HG03558 (cell line): ENCODE results near the gene MCM3.

Source experiments
- ATAC-seq: cut with Tn5 transposase; IDR thresholded peaks from one replicate; pipeline ENCODE4 v1.9.1; 2021; ENCODE audit warnings: moderate number of reproducible peaks; ENCODE audit not compliant: unreplicated experiment; ENCODE audit errors: extremely low read depth

Gene MCM3

DNA sequence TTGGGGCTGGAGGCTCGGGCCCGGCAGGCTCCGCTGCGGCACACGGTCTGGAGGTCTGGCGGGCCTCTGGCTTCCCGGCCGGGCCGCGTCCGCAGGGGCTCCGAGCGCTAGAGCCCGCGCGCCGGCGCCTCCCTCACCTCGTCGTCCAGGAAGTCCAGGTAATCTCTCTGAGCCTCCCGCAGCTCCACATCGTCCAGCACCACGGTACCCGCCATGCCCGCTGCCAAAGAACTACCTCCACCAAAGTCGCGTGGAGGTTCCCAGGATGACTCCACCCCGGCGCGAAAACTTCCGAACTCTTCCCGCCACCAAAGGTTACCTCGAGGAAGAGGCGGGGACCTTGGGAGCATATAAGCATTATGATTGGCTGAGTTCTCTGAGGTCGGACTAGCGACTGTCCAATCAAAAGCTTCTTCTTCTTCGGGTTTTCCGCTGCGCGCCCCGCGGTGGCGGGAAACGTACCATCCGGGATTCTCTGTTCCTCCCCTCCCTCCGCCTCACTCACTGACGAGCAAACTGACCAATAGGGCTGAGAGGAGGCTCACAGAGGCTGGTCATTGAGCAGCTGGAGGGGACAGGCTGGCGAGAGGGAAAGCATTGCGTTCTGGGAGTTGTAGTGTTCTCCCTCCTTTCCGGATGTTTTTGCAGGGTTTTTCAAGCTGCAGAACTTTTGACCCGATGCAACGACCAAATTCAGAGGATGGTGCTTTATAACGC lies at the start of gene MCM3:
TSS of gene MCM3 (minus strand) at position 283 of the 717 bp plus-strand sequence. CDS start at position 215, 68 bp downstream.
- ATAC-seq: peak; percentile 97

DNA sequence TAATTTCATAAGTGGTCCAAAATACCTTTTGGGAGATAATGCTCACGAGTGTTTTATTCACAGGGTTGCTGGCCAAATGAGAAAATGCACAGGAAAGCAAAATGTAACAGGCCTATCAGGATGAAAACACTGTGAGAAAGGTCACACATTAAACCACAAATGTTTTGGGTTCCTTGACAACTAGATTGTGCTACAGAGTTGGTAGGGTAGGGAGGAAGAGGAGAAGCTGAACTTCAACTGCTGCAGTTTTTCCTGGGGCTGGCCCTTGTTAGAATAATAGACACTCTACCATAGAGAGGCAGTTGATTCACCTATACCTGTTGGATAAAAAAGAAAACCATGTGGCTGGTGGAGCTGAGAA lies 49.3 kb upstream of the MCM3 start:
- ATAC-seq: no peak

DNA sequence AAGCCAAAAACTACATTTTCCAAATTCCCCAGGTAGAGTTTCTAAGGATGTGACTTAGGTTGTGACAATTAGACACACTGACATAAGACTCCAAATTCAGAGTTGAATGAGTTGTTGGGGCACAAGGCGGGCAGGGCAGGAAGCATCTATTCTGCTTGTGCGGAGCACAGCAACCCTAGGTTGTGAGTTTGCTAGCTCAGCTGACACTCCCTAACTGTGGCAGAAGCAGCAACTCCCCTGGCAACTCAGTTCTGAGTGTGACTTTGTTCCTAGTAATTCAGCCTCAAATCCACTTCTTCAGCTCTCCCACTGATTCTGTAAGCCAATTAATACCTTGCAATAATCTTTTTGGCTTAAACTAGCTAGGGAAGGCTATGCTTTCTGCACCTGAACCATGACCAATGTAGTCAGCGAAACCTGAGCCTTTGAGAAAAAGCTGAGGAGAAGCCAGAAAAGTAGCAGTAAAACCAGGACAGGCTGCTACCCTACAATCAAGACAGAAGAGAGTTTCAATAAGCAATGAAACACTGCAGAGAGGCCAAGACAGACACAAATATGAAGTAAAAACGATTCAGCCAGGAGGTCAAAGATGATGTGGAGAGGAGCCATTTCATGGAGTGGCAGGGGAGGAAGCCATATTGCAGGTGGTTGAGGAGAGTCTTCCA lies 47.4 kb upstream of the MCM3 start:
- ATAC-seq: no peak

DNA sequence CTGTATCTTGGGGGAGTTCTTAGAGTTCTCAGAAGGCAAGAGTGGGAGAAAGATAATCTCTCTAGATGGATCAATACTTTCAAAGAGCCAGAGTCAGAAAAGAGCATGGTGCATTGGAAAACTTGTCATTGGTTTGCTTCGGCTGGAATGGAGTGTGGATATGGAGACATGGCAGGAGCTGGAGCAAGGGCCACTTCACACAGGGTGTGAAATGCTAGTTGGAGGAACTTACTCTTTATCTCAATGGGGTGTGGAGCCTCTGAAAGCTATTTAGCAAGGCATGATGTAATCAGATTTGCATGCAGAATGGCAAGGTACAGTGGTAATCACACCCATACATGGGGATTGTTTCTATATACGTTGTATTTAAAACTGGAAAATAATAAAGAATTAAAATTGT lies 45.9 kb upstream of the MCM3 start:
- no peak for ATAC-seq

DNA sequence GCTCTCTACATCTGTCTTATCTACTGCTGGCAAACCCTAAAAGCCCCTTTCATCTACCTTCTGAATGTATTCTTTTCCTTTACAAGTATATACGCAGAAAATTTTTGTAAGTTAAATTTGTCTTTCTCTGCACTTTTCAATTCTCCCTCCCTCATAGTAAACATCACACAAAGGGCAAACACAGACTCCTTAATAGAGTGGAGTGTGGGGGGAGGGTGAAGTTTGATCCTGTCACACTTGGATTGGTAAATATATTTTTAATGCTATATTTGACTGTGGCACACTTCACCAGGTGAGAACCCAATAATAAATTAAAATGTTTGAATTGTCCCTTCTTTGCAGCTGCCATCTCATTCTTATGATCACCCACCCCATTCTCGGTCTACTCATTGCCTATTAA lies 44.2 kb upstream of the MCM3 start:
- no peak for ATAC-seq

DNA sequence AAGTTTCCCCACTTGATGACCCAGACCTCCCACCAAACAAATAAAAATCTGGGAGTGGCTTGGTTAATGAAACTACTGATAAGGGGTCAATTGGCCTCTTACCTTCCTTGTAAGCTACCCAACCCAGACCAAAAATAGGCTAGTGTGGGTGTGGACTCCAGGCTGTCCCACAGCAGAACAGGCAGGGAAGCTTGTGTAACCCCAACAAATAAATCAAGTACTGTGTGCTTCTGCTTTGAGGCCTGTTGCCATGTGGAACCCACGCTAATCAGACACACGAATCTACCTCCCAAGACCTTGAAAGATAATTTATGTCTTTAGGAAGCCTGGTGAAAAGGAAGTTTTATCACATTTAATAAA lies 43.7 kb upstream of the MCM3 start:
- no peak for ATAC-seq

DNA sequence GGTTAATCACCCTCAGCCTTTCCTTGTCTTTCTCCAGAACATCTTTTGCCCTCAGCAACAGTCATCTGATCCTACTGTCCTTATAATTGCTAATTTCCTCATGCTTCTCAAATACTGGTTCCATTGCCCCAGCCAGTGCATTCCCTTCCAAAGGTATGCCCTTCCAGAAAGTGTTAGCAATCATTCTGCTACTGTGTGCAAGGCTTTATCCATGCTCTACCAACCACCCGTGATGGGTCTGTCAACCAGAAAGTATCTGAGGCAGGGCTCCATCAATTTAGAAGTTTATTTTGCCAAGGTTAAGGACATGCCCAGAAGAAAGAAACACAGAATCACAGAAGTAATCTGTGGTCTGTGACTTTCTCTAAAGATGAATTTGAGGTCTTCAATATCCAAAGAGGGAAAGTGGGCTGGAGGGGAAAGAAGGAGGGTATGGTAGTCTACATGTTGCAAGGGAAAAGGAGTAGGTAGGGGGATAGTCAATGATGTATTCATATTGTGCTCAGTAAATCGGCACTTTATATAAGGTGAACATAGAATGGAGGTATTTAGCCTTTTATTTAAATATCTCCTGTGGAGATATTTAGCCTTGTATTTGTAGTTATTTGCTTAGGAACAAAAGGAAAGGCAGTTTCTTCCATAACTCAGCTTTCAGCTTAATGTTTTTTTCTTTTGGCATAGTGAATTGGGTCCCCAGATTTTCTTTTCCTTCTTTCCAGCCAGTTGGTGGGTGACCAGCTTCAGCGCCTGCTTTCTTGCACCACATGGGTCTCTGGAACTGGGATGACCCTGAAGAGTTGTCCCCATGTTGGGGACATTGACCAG lies 42.2 kb upstream of the MCM3 start:
- ATAC-seq: no peak

DNA sequence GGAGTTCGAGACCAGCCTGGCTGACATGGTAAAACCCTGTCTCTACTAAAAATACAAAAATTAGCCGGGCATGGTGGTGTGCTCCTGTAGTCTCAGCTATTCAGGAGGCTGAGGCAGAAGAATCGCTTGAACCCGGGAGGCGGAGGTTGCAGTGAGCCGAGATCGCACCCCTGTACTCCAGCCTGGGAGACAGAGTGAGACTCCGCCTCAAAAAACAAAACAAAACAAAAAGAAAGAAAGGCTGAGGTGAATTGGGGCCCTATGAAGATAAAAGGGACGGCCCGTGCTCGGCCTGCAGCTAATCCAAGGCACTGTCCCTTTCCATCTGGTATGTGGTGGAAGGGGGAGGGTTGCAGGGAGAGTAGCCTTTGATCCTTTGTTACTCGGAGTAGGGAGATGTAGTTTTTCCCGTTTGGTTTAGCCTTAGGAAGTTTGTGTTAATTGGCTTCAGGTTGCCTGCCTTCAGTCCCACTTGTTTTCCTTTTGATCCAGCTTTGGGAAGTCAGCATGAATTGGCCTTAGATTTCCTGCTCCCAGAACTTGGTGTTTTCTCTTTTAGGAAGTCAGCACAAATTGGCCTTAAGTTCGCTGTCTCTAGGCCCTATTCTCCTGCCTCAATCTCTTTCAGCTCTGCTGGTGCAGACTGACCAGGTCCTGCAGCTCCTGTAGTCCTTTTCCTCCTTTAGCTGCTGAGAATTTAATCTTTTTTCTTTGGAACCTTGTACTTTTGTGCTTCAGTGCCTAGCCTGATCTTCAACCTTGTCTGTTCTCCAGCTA lies 41.3 kb upstream of the MCM3 start:
- no peak for ATAC-seq

DNA sequence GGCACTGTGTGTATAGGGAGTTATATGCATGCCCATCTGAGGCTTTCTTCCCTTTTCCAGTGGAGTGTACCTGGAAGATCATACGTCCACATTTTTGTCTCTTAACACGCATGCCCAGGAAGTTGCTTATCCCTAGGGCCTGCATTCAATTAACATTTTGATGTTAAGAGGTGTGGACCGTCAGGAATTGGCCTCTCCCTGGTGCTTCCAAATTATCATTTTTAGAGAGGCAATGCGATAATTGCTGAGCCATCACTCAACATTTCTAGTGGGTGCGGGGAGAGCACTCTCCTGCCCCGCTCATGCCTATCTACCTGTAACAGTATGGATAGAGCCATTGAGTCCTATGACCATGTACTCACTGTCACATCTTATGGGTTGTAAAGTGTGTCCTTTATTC lies 39.6 kb upstream of the MCM3 start:
- ATAC-seq: no peak

DNA sequence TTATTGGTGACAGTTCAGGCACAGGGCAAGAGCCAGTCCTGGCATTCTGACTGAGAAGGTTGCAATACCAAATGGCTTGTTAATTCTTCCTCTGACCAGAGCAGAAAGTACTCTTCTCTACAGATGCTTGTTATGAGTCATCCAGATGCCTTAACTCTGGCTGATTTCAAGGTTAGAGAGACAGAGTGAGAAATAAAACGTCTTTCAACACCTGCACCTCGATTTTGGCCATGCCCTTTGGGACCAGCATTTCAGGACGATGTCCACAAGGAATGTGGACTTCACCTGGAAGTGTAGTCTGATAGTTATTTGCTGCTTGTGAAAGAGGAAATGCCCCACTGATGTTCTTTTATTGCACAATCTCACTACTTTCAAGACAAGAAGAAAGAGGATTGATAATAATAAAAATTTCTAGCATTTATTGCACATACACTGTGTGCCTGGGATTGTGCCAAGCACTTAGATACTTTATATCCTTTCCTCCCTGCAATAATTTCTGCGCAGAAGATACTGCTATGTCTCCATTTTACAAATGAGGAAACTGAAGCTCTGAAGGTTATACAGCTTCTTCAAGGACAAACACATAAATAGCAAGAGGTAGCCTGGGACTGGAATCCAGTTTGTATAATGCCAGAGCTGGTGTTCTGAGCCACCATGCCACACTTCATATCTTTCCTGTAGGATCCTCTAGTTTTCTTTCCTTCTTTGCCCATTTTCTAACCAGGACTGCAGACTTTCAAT lies 33.5 kb upstream of the MCM3 start:
- peak; percentile 99 for ATAC-seq

DNA sequence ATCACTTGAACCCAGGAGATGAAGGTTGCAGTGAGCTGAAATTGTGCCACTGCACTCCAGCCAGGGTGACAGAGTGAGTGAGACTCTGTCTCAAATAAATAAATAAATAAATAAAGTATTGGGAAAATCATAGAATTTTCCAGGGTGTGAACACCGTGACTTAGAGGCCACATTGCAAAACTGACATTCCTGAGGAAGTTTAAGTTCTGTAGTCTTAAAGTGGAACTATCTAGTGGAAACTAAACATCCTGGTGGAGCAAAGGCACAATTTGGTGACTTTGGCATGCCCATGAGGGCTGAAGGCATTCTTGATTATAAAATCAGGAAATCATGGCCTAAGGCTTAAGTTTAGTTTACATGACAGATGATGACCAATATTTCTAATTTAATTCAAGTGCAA lies 32.7 kb upstream of the MCM3 start:
- ATAC-seq: no peak

DNA sequence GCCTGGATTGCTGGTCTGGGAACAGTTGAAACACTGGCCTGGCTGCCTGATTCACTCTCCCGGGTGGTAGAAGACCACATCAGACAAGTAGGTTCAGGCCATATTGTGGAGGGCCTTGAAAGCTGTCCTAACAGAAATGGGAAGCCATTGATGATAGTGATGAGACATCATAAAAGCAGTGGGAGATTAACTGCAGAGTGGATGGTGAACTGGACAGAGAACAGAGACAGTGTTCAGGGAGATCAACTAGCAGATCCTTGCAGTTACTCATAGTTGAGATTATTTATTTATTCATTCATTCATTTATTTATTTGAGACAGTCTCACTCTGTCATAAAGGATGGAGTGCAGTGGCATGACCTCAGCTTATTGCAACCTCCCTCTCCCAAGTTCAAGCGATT lies 30.2 kb upstream of the MCM3 start:
- ATAC-seq: no peak

DNA sequence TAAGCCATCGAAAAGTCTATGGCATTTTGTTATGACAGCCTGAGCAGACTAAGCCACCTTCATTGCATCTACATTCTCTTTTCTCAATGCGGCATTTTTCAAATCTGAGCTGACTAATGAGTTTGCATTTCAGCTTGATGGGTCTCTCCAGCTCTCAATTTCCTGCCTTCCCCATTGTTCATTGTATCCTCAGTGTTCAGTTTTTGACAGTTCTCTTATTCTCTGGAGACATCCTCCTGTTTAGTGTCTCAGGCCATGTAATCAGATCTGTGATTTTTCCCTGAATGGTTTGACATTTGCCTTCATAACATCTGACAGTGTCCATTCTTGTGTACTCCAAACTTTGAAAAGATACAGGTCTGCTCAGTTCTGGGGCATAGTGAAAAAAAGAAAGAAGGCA lies 27.9 kb upstream of the MCM3 start:
- no peak for ATAC-seq

DNA sequence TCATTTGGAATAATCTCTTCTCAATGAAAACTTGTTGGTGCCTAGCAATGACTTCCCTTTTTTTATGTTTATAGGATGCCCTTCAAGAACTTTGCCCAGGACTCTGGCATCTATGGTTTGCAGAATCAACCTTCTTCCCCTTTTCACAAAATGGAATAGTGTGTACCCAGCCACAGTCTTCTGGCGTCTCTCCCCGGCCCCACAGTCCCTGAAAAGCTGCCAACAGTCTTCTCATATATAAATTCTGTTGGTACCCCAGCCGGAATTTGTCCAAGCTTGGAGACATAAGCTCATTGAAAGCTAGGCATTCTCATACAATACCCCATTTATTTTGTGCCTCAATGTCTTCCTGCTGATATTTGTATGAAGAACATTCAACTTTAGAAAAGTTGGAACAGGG lies 26.4 kb upstream of the MCM3 start:
- ATAC-seq: no peak

DNA sequence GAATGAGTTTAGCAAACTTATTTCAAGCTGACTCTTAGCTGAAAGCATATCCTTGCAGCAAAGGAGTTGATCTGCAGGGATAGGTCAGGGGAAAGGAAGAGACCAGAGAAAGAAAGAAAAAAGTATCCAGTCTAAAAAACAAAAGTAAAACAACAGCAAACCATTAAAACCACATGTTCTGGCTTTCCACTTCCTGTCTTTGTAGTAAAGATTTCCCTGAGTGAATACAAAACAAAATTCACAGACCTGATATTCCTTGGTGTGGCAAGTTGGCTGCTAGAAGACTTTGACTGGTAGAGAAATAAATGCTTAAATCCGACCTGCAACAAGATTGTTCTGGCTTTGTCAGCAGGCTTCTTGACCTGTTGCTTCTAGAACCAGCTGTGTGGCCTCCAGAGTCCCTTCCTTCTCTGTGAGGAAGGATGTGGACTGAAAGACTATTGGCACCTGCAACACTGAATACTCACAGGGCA lies 23.4 kb upstream of the MCM3 start:
- no peak for ATAC-seq

DNA sequence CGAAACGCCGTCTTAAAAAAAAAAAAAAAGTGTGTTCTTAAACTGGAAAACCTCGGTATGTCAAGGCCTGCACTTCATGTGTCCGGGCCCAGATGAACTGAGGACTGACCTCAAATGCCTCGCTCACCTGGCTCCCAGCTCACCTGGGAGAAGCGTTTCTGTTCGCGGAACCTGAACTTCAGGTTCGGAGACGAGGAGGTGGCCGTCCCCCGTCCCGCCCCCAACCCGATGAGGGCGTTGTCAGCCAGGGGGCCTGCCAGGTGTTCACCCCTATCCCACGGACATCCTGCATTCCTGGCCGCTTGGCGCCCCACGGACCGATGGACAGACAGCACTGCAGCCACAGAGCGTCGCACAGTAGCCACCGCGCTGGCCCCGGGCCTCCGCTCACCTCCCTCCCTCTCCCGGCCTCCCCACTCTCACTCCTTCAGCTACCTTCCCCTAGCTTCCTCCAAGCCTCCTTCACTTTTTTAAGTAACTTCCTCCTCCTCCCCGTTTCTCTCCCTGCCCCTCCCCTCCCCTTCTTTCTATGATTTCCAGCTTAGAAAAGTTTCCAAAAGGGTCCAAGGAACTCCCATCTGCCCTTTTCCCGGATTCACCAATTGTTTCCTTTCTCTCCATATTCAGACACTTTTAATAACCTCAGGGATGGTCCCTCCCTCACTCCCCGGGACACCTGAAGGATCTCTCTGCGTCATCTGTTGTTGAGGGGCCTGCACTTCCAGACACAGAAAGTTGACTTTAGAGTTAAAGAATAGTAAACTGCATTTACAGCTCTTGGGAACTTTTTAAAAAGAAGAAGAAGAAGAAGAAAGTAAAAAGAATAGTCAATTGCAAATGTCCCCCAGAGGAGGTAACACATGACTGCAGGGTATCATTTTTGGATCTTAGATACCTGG lies 22.7 kb upstream of the MCM3 start:
- ATAC-seq: no peak

DNA sequence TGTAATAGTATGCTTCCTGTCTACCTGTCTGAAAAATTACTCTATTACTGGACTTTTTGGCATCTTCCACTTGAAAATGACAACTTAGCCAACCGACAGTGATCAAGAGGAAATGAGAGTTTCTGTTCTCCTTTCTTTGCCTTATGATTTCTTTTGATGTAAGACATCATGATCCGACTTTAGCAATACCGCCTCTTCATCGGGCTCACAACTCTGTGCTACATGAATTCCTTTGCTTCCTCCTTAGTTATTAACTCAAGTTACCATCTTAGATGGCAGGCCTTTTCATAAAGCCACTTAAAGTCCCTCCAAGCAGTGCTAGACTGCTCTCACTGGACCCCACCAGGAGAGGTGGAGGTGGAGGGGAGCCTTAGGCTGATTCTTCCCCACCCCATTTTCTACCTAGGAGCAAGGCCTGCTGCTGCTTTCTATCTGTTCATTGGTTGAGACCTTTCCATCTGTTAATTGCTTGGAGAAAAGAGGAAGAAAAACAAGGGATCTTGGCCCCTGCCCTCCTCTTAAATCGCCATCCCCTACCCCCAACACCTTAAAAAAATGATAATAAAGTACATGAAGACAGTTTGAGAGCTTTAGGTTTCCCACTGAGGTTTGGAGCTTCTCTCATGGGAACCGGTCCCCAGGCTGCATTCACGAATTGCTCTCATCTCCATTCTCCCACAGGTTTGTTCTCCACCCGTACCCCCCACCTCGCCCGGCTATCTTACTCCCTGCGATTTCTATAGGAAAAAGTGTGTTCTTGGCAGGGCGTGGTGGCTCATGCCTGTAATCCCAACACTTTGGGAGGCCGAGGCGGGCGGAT lies 21.6 kb upstream of the MCM3 start:
- ATAC-seq: peak; percentile 41

DNA sequence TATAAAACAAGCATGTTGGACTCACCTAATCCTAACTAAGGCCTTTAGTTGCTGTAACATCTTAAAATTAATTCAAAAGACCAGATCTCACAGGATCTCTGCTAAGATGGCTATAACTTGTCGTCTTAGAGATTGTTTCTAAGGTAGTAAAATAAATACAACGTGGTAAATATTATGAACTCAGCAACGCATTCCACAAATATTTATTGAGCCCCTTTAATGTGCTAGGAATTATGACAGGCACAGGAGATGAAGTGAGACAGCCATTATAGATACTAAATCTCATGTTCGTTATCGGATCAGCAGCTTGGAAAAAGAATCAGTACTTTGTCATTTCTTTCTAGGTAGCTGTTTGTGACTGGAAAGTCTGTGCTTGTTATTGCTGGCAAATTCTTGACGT lies 20.9 kb upstream of the MCM3 start:
- ATAC-seq: no peak
